Colonic mucosa (tissue), 4 donors: Measurements from ENCODE around the gene C1GALT1. TPM values are rescaled to one million over a fixed set of nuclear protein-coding genes. Genes with fewer than 3 reads are reported as not detected.
"Not testable (repeated sequence)": the region's sequence is repeated elsewhere in the genome, so short reads cannot be mapped to it uniquely, and the experiment has no call there.

Experiments
- DNase-seq: peaks from one replicate; pipeline ENCODE4 v3.0.0-alpha.2; 2020
- H3K27ac ChIP-seq: fragments of 200-600 bp; one replicate; pipeline ENCODE4 v1.8.0; 2021
- H3K27me3 ChIP-seq: fragments of 200-600 bp; one replicate; pipeline ENCODE4 v1.8.0; 2021
- H3K36me3 ChIP-seq: fragments of 200-600 bp; one replicate; pipeline ENCODE4 v1.8.0; 2021
- H3K4me1 ChIP-seq: fragments of 200-600 bp; one replicate; pipeline ENCODE4 v1.8.0; 2021; ENCODE audit warnings: mild to moderate bottlenecking
- H3K4me3 ChIP-seq: fragments of 200-600 bp; one replicate; pipeline ENCODE4 v1.8.0; 2021
- H3K9ac ChIP-seq, 2 donors: one replicate each; pipeline ENCODE4 v1.7.0; 2013; ENCODE audit warnings: control low read depth in 2 of 2, low read depth in 2 of 2, low read length in 2 of 2
- H3K9me3 ChIP-seq: fragments of 200-600 bp; one replicate; pipeline ENCODE4 v1.8.0; 2021
- CTCF ChIP-seq: fragments of 200-600 bp; IDR thresholded peaks from one replicate; pipeline ENCODE4 v1.8.0; 2022; ENCODE audit warnings: antibody characterized with exemption, mild to moderate bottlenecking
- intact Hi-C: fragments of 100-400 bp; cut with DNase I; formaldehyde crosslinking; loops from one replicate; pipeline ENCODE4 v1.14.1; 2022
- total RNA-seq, 2 donors: library from RNA; stranded (reverse); fragmentation: NEBNext Ultra II Directional in 1 of 2; extraction: Animal tissue kit (Norgen Biotek cat#: 25700) in 1 of 2; gene quantifications; one replicate each; pipeline ENCODE4 v1.2.1, GENCODE V29; 2021
- donor health status: healthy.
- donor health status: DM: no; HTN: no; CAD: no.
- donor health status: DM: no; HTN: no; CAD: no.

The C1GALT1 gene
- total RNA-seq, 2 donors from 2014 or later = 33.9 to 39.4 TPM

DNA sequence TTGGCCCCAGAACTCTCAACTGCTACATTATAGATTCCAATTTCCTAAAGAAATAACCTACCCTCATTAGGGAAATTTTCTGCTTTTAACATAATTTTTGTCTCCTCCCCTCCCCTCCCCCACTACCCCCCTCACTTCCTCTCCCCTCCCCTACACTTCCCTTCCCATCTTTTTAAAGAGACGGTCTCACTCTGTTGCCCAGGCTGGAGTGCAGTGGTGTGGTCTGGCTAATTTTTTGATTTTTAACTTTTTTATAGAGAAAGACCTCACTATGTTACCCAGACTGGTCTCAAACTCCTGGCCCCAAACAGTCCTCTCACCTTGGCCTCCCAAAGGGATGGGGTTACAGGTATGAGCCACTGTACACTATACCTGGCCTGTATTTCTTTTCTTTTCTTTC, 30.5 kb upstream of the C1GALT1 start:
- Histone ChIP-seq H3K36me3 (no peaks in the 10 kb centered on the region), H3K4me3 (no peak overlapping the region), H3K27me3 (no peaks in the 10 kb centered on the region), H3K4me1 (no peaks in the 10 kb centered on the region), H3K27ac (no peak overlapping the region), H3K9ac (no peak overlapping the region), H3K9me3 (no peaks in the 10 kb centered on the region)
- intact Hi-C loops = no loop called here
- DNase-seq = no peak
- no peak for TF ChIP-seq CTCF

DNA sequence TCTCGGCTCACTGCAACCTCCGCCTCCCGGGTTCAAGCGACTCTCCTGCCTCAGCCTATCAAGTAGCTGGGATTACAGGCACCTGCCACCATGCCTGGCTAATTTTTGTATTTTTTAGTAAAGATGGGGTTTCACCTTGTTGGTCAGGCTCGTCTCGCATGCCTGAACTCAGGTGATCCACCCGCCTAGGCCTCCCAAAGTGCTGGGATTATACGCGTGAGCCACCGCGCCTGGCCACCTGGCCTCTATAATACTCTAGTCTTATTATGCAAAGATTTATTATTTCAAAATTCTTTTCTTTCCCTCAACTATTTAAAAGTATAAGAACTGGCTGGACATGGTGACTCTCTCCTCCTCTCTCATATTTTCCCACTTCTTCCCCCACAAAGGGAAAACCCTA, 30.0 kb upstream of the C1GALT1 start:
- intact Hi-C loops = no loop called here
- Histone ChIP-seq H3K4me3 (no peak overlapping the region), H3K9ac (no peak overlapping the region), H3K9me3 (no peaks in the 10 kb centered on the region), H3K4me1 (no peaks in the 10 kb centered on the region), H3K27ac (no peak overlapping the region), H3K27me3 (no peaks in the 10 kb centered on the region), H3K36me3 (no peaks in the 10 kb centered on the region)
- no peak for DNase-seq
- TF ChIP-seq CTCF = no peak

- H3K9ac ChIP-seq, H3K27me3 ChIP-seq, intact Hi-C loops, H3K4me3 ChIP-seq, H3K9me3 ChIP-seq, H3K4me1 ChIP-seq, H3K36me3 ChIP-seq: not testable (repeated sequence)
- peak overlapping the region; percentile 42 for H3K27ac ChIP-seq
- peak; percentile 32 for DNase-seq
Measured at GRCh38 chr7:7154355-7154754, 28.0 kb upstream of the C1GALT1 start.

- Histone ChIP-seq H3K4me1 (no peaks in the 10 kb centered on the region), H3K27me3 (no peaks in the 10 kb centered on the region), H3K27ac (no peak overlapping the region), H3K9ac (no peak overlapping the region), H3K36me3 (no peaks in the 10 kb centered on the region), H3K9me3 (no peaks in the 10 kb centered on the region), H3K4me3 (no peak overlapping the region)
- TF ChIP-seq CTCF = no peak
- intact Hi-C loops = no loop called here
- DNase-seq = no peak
Measured at GRCh38 chr7:7156663-7157062, 25.7 kb upstream of the C1GALT1 start.

DNA sequence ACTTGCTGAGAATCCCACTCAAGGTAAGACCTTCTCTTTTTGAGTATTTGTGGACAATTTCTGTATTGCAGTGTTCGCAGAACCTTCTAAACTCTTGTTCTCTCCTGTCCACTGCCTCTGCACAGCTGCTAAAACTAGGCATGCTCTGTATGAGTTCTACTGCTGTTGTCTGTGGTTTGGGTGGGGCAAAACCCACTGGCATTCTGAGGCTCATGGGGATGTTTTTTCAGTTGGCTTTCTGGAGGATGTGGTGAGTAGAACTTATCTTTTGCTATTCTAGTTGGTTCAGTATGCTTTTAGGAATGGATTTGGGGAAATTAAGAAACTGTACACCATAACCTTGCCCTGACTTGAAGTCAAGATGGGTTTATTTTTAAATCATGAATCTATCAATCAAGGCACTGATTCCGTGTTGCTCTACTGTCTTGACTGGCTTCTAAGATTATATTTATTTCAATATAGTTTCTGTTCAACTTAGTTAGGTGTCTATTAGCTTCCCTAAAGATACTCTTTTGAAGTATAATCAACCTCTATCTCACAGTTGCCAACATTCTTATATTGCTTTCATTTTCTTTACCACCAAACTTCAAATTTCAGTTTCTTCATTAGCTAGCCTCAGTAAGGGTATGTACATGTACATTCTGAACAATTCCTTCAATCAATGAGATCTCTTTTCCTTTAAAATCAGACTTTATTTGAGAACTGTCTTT, 25.0 kb upstream of the C1GALT1 start:
- Histone ChIP-seq H3K27ac (no peak overlapping the region), H3K4me1 (no peaks in the 10 kb centered on the region), H3K36me3 (no peaks in the 10 kb centered on the region), H3K9me3 (no peaks in the 10 kb centered on the region), H3K27me3 (no peaks in the 10 kb centered on the region), H3K4me3 (no peak overlapping the region), H3K9ac (no peak overlapping the region)
- no peak for TF ChIP-seq CTCF
- no peak for DNase-seq
- intact Hi-C loops = no loop called here

GRCh38 chr7:7157887-7158271, 24.5 kb upstream of the C1GALT1 start:
- DNase-seq = no peak
- H3K36me3 ChIP-seq = no peaks in the 10 kb centered on the region
- no peaks in the 10 kb centered on the region for H3K27me3 ChIP-seq
- no peaks in the 10 kb centered on the region for H3K4me1 ChIP-seq
- H3K27ac ChIP-seq = no peak overlapping the region
- H3K9me3 ChIP-seq = no peaks in the 10 kb centered on the region
- no peak overlapping the region for H3K9ac ChIP-seq
- no peak for TF ChIP-seq CTCF
- intact Hi-C loops = no loop called here
- no peak overlapping the region for H3K4me3 ChIP-seq
